Trophoblast cell (in vitro differentiated cells and primary cell): ENCODE measurements around the gene SOS2.
A peak's percentile ranks its signal among the peaks of the same experiment; 100 is the strongest.

ENCODE experiments used
- DNase-seq, 2 donors: peaks; one replicate each; pipeline ENCODE4 v3.0.0-alpha.2; 2016
- H2AFZ ChIP-seq: 2 replicates; pipeline ENCODE4 v1.6.1; 2013; ENCODE audit warnings: low read length, moderate library complexity, mild to moderate bottlenecking; ENCODE audit not compliant: insufficient read depth, poor library complexity
- H2AK5ac ChIP-seq: 2 replicates; pipeline ENCODE4 v1.6.1; 2013; ENCODE audit warnings: mild to moderate bottlenecking, low read length
- H2BK120ac ChIP-seq: 2 replicates; pipeline ENCODE4 v1.6.1; 2013; ENCODE audit warnings: low read length, mild to moderate bottlenecking, moderate library complexity; ENCODE audit not compliant: insufficient read depth, poor library complexity
- H2BK12ac ChIP-seq: 2 replicates; pipeline ENCODE4 v1.6.1; 2013; ENCODE audit warnings: mild to moderate bottlenecking, low read length, moderate library complexity
- H2BK5ac ChIP-seq: 2 replicates; pipeline ENCODE4 v1.6.1; 2013; ENCODE audit warnings: low read length, low read depth, moderate library complexity, mild to moderate bottlenecking; ENCODE audit not compliant: poor library complexity
- H3K14ac ChIP-seq: 2 replicates; pipeline ENCODE4 v1.6.1; 2013; ENCODE audit warnings: mild to moderate bottlenecking, low read length
- H3K18ac ChIP-seq: 2 replicates; pipeline ENCODE4 v1.6.1; 2013; ENCODE audit warnings: mild to moderate bottlenecking, low read length
- H3K23ac ChIP-seq: 2 replicates; pipeline ENCODE4 v1.6.1; 2013; ENCODE audit warnings: low read length
- H3K27ac ChIP-seq: 2 replicates; pipeline ENCODE4 v1.5.1; 2013; ENCODE audit warnings: low read depth, mild to moderate bottlenecking, inconsistent platforms, low read length, moderate library complexity
- H3K27me3 ChIP-seq: 2 replicates; pipeline ENCODE4 v1.6.1; 2013; ENCODE audit warnings: inconsistent platforms, mild to moderate bottlenecking, low read length, moderate library complexity; ENCODE audit not compliant: insufficient read depth
- H3K36me3 ChIP-seq, 2 experiments: 1 replicate in 1 of 2; 2 replicates in 1 of 2; pipeline ENCODE4 v1.6.1; 2013; ENCODE audit warnings: low read length in 2 of 2, mild to moderate bottlenecking in 2 of 2, moderate library complexity in 1 of 2; ENCODE audit not compliant: insufficient read depth in 2 of 2, control insufficient read depth in 1 of 2
- H3K4ac ChIP-seq: 2 replicates; pipeline ENCODE4 v1.6.1; 2013; ENCODE audit warnings: low read depth, mild to moderate bottlenecking, low read length, moderate library complexity
- H3K4me1 ChIP-seq, 2 experiments: 1 replicate in 1 of 2; 2 replicates in 1 of 2; pipeline ENCODE4 v1.6.1; 2013; ENCODE audit warnings: low read length in 2 of 2, mild to moderate bottlenecking in 2 of 2, moderate library complexity in 1 of 2; ENCODE audit not compliant: insufficient read depth in 2 of 2, control insufficient read depth in 1 of 2
- H3K4me2 ChIP-seq: 2 replicates; pipeline ENCODE4 v1.6.1; 2013; ENCODE audit warnings: inconsistent platforms, mild to moderate bottlenecking, low read length, moderate library complexity
- H3K4me3 ChIP-seq: 2 replicates; pipeline ENCODE4 v1.5.1; 2013; ENCODE audit warnings: mild to moderate bottlenecking, low read depth, low read length, inconsistent platforms
- H3K79me1 ChIP-seq: one replicate; pipeline ENCODE4 v1.6.1; 2013; ENCODE audit warnings: low read length
- H3K79me2 ChIP-seq: 2 replicates; pipeline ENCODE4 v1.6.1; 2013; ENCODE audit warnings: low read length, mild to moderate bottlenecking; ENCODE audit not compliant: control insufficient read depth, insufficient read depth, poor library complexity
- H3K9ac ChIP-seq: 2 replicates; pipeline ENCODE4 v1.6.1; 2013; ENCODE audit warnings: mild to moderate bottlenecking, low read length
- H3K9me3 ChIP-seq: 2 replicates; pipeline ENCODE4 v1.6.1; 2013; ENCODE audit warnings: low read depth, mild to moderate bottlenecking, control low read depth, inconsistent platforms, low read length; ENCODE audit not compliant: insufficient read depth
- H4K12ac ChIP-seq: 2 replicates; pipeline ENCODE4 v1.6.1; 2013; ENCODE audit warnings: low read depth, mild to moderate bottlenecking, low read length, moderate library complexity
- H4K8ac ChIP-seq: 2 replicates; pipeline ENCODE4 v1.6.1; 2013; ENCODE audit warnings: low read depth, mild to moderate bottlenecking, low read length, moderate library complexity
- H4K91ac ChIP-seq: one replicate; pipeline ENCODE4 v1.6.1; 2013; ENCODE audit warnings: low read depth, mild to moderate bottlenecking, low read length, moderate library complexity
- WGBS: extraction: QIAGEN DNeasy Blood & Tissue Kit; methylation state at CpG from one replicate; pipeline ENCODE4 v1.1.7; 2013; ENCODE audit warnings: missing lambda C conversion rate; ENCODE audit not compliant: insufficient read length, insufficient coverage; ENCODE audit errors: extremely low coverage; 5-methylcytosine and 5-hydroxymethylcytosine counted together

Gene SOS2

DNA sequence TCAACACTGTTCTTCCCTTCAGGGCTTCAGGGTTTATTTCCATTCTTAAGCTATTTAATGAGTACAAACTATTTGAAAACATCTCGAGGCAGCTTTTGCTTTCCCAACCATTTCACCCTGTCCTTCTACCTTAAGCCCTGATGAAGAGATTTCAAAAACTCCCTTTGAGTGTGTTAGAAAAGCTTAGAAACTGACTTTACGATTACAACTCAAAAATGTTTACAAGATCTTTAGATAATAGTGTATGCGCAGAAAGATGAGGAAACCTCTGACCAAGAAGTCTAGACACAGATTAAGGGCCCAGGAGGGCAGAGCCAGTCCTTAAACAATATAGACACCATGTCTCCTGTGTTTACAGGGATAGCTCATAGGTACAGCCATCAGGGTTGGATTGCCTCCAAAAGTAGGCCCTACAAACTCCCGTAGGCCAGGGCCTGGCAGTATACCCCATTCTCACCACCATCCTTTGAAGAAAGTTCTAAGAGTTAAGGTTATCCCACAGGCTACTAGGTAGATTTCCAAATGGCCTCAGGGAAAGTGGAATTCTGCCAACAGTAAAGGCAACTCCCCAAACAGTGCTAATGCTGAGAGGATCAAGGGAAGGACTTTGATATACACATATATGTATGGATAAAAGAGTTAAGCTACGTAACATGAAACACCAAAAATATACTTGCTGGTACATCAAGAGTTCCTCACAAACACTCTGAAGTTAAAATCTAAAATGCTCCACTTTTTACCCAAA, 11.4 kb upstream of the SOS2 start:
- no peak overlapping the region for H3K23ac ChIP-seq
- H3K27me3 ChIP-seq = no peaks in the 10 kb centered on the region
- no peaks in the 10 kb centered on the region for H3K79me2 ChIP-seq
- no peak overlapping the region for H2AFZ ChIP-seq
- H3K27ac ChIP-seq = peak overlapping the region; percentile 21
- no peak overlapping the region for H2BK5ac ChIP-seq
- H4K91ac ChIP-seq = no peak overlapping the region
- H3K18ac ChIP-seq = no peak overlapping the region
- no peak overlapping the region for H3K4me2 ChIP-seq
- H3K9ac ChIP-seq = no peak overlapping the region
- no peak overlapping the region for H3K14ac ChIP-seq
- WGBS = no CpG with 5 or more reads among the region's 5 CpGs
- no peak overlapping the region for H2AK5ac ChIP-seq
- H3K4me1 ChIP-seq = no peaks in the 10 kb centered on the region
- H4K12ac ChIP-seq = no peak overlapping the region
- no peak overlapping the region for H4K8ac ChIP-seq
- H3K79me1 ChIP-seq = no peaks in the 10 kb centered on the region
- DNase-seq = peak; percentile 73 to 93
- H2BK12ac ChIP-seq = no peak overlapping the region
- H3K4ac ChIP-seq = no peak overlapping the region
- H3K4me3 ChIP-seq = no peak overlapping the region
- peak overlapping the region; percentile 76 for H2BK120ac ChIP-seq
- no peaks in the 10 kb centered on the region for H3K36me3 ChIP-seq
- no peaks in the 10 kb centered on the region for H3K9me3 ChIP-seq

DNA sequence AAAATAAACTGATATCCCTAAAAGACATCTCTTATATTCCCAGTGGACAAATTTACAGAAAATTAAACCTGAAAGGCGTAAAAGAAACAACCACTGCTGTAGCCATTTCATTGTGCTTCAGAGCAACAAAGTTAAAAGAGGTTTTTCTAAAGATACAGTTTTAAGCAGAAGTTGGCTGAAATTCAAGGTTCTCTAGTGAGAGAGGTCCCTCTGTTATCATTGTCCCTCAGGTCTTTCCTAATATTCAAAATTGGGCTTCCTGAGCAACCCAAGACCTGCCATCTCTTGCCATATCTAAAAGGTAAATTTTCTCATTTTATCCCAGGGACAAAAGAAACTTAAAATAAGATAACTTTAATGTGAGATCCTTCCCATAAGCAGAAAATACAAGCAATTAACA, 10.7 kb upstream of the SOS2 start:
- H3K79me2 ChIP-seq = no peaks in the 10 kb centered on the region
- H3K79me1 ChIP-seq = no peaks in the 10 kb centered on the region
- H3K18ac ChIP-seq = no peak overlapping the region
- H3K9me3 ChIP-seq = no peaks in the 10 kb centered on the region
- no peak overlapping the region for H2BK5ac ChIP-seq
- H3K4me2 ChIP-seq = no peak overlapping the region
- H4K91ac ChIP-seq = no peak overlapping the region
- no CpG with 5 or more reads among the region's 1 CpG for WGBS
- no peak overlapping the region for H4K8ac ChIP-seq
- no peak overlapping the region for H3K27ac ChIP-seq
- H3K4me1 ChIP-seq = no peaks in the 10 kb centered on the region
- H3K14ac ChIP-seq = no peak overlapping the region
- no peak overlapping the region for H3K23ac ChIP-seq
- no peak overlapping the region for H2AK5ac ChIP-seq
- H2AFZ ChIP-seq = no peak overlapping the region
- H3K4me3 ChIP-seq = no peak overlapping the region
- H3K9ac ChIP-seq = no peak overlapping the region
- no peak overlapping the region for H3K4ac ChIP-seq
- no peak overlapping the region for H2BK12ac ChIP-seq
- no peak overlapping the region for H4K12ac ChIP-seq
- H2BK120ac ChIP-seq = no peak overlapping the region
- H3K27me3 ChIP-seq = no peaks in the 10 kb centered on the region
- no peaks in the 10 kb centered on the region for H3K36me3 ChIP-seq
- DNase-seq = no peak

DNA sequence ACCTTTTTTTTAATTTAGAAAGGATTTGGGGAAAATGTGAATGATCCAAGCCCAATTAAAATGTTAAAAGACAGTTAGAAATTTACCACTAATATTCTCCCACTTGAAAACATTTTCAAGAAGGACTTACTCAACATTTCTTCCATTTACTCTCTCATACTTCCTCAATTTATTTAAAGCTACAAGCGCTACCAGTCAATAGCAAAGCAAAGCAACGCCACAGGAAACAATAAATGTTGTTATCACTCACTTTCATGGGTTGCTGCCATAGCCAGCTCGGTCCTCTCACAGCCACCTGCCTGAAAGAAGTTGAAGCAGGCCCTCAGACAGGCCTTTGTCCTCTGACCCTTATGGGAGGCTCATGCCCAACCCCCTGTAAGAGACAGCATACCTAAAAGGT, 6.0 kb upstream of the SOS2 start:
- Histone ChIP-seq H2BK120ac (no peak overlapping the region), H3K4ac (no peak overlapping the region), H2AK5ac (no peak overlapping the region), H3K18ac (no peak overlapping the region), H3K23ac (no peak overlapping the region), H2AFZ (no peak overlapping the region), H3K4me1 (peaks cover 0 to under 1% of the 10 kb centered on the region in 2 experiments), H2BK12ac (no peak overlapping the region), H3K36me3 (no peaks in the 10 kb centered on the region), H4K91ac (no peak overlapping the region), H3K4me3 (no peak overlapping the region), H3K27ac (no peak overlapping the region), H4K12ac (no peak overlapping the region), H3K9ac (no peak overlapping the region), H2BK5ac (no peak overlapping the region), H3K14ac (no peak overlapping the region), H3K4me2 (no peak overlapping the region), H3K27me3 (no peaks in the 10 kb centered on the region), H3K9me3 (no peaks in the 10 kb centered on the region), H3K79me1 (no peaks in the 10 kb centered on the region), H4K8ac (no peak overlapping the region), H3K79me2 (no peaks in the 10 kb centered on the region)
- DNase-seq = no peak
- no CpG with 5 or more reads among the region's 3 CpGs for WGBS

DNA sequence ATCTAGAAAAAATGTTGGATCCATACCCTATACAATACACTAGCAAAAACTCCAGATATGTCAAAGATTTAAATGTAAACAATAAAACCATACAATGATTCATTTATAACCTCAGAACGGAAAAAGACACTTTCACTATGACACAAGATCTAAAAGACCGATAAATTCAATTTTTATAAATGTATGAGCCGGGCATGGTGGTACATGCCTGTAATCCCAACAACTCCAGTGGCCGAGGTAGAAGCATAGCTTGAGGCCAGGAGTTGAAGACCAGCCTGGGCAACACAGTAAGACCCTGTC, 2.5 kb upstream of the SOS2 start:
- no peak overlapping the region for H4K12ac ChIP-seq
- no peaks in the 10 kb centered on the region for H3K27me3 ChIP-seq
- no peak for DNase-seq
- WGBS = no CpG with 5 or more reads among the region's 4 CpGs
- no peak overlapping the region for H2BK5ac ChIP-seq
- no peak overlapping the region for H2BK12ac ChIP-seq
- H3K9me3 ChIP-seq = no peaks in the 10 kb centered on the region
- H3K23ac ChIP-seq = no peak overlapping the region
- H3K4me1 ChIP-seq = peaks cover 0 to 5% of the 10 kb centered on the region in 2 experiments
- H3K4me3 ChIP-seq = no peak overlapping the region
- no peak overlapping the region for H4K91ac ChIP-seq
- H3K9ac ChIP-seq = no peak overlapping the region
- no peak overlapping the region for H2BK120ac ChIP-seq
- no peak overlapping the region for H3K14ac ChIP-seq
- no peaks in the 10 kb centered on the region for H3K36me3 ChIP-seq
- H2AFZ ChIP-seq = no peak overlapping the region
- H3K4me2 ChIP-seq = no peak overlapping the region
- H3K79me1 ChIP-seq = peaks cover 11% of the 10 kb centered on the region
- no peak overlapping the region for H2AK5ac ChIP-seq
- no peak overlapping the region for H3K4ac ChIP-seq
- H3K79me2 ChIP-seq = peaks cover 9% of the 10 kb centered on the region
- no peak overlapping the region for H3K18ac ChIP-seq
- H3K27ac ChIP-seq = no peak overlapping the region
- H4K8ac ChIP-seq = no peak overlapping the region
